Fibroblast of the conjunctiva (primary cell): ENCODE data around the gene MINK1.

Experiments used
- DNase-seq: peaks from one replicate; pipeline ENCODE4 v3.0.0-alpha.2; 2010; ENCODE audit warnings: low read depth

The MINK1 gene

GRCh38 chr17:4872786-4873185 lies 39.6 kb downstream of the MINK1 start:
- no peak for DNase-seq

GRCh38 chr17:4877089-4877488 lies 43.9 kb downstream of the MINK1 start:
- DNase-seq: no peak

GRCh38 chr17:4879601-4880000 lies 46.5 kb downstream of the MINK1 start:
- DNase-seq: no peak

- DNase-seq: no peak
Observed at GRCh38 chr17:4880857-4881256, 47.7 kb downstream of the MINK1 start.

DNA sequence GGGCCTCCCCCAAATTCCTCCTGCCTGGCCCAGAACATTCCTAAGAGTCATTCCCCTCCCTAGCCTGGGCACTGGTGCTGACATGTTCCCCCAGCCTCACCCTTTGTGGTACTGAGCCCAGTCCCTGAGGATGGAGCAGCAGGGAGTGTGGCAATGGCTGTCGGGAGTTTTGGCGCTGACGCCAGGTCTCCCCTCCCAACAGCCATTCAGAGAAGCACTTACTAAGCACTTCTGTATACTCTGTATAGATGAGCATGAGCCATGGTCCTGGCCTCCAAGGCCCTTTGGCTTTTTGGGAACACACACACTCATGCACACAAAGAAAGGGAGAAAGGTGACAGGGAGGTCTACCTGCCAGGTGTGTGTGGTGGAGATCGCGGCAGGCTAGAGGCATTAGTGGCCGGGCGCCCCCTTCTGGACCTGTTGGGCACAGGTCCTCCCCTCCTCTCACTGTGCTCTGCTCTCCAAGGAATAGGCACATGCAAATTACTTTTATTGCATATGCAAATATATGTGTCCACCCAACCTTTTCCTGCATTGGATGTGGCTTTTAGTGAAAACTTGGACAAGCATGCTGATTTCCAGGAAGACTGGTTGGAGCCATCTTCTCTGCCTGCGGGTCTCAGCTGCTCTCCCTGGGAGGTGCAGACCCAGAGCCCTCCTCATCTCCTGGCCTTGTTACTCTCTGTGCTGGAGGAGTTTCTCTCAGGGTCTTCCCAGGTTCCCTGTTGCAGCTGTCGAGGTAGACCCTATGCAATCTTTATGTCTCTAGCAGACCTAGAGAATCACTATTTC lies 48.8 kb downstream of the MINK1 start:
- DNase-seq: no peak

- DNase-seq: no peak
Observed at GRCh38 chr17:4884489-4884888, 51.3 kb downstream of the MINK1 start.

DNA sequence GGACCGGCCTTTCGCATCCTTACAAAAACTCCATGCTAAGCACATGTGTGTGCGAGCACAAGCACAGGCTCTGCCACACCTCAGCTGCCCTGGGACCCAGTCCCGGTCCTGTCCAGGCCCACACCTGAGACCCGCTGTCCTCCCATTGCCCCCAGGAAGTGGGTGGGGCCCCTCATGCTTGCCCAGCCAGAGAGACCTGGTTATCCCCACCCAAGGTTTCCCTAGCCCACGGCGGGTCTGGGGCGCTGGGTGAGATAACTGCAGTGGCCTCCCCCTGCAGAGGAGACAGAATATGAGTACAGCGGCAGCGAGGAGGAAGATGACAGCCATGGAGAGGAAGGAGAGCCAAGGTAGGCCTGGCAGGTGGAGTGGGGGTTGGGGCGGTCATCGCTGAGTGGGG lies 53.7 kb downstream of the MINK1 start:
- DNase-seq: no peak

GRCh38 chr17:4887581-4887980 lies 54.4 kb downstream of the MINK1 start:
- no peak for DNase-seq

- DNase-seq: no peak
Observed at GRCh38 chr17:4891411-4892410, 58.6 kb downstream of the MINK1 start.

- DNase-seq: no peak
Observed at GRCh38 chr17:4892499-4893221, 59.5 kb downstream of the MINK1 start.

DNA sequence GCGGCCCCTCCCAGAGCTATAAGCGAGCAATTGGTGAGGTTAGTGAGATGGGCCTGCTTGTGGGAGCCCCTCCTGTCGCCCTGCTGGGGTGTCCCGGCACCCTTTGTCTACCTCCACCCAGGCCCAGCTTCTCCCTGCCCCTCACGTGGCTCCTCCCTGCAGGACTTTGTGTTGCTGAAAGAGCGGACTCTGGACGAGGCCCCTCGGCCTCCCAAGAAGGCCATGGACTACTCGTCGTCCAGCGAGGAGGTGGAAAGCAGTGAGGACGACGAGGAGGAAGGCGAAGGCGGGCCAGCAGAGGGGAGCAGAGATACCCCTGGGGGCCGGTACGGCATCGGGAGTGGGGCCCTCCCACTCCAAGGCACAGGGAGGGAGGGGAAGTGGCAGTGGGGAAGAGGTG lies 60.1 kb downstream of the MINK1 start:
- no peak for DNase-seq

DNA sequence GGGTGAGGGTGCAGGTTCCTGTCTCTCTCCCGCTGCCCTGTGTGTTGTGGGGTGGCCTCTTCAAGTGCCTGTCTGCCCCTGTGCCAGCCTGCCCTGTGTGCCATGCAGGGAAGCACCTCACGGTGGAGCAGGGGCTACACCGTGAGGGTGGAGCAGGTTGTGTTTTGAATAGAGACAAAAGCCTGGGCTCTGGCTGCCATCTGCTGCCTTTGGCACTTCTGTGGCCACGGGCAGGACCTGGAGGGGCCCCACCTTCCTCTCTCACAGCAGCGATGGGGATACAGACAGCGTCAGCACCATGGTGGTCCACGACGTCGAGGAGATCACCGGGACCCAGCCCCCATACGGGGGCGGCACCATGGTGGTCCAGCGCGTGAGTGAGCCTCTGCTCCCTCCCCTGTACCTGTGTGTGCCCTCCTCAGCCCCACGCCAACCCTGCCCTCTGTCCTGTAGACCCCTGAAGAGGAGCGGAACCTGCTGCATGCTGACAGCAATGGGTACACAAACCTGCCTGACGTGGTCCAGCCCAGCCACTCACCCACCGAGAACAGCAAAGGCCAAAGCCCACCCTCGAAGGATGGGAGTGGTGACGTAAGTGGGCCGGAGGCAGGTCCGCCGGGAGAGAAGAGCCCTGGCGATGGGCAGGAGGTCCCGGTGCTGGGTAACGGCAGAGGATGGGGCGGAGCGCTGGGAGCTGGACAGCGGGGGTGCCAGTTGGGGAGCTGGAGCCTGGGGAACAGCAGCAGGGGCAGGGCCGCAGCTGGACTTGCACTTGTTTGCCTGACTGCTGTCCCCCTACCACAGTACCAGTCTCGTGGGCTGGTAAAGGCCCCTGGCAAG lies 60.8 kb downstream of the MINK1 start:
- DNase-seq: no peak

DNA sequence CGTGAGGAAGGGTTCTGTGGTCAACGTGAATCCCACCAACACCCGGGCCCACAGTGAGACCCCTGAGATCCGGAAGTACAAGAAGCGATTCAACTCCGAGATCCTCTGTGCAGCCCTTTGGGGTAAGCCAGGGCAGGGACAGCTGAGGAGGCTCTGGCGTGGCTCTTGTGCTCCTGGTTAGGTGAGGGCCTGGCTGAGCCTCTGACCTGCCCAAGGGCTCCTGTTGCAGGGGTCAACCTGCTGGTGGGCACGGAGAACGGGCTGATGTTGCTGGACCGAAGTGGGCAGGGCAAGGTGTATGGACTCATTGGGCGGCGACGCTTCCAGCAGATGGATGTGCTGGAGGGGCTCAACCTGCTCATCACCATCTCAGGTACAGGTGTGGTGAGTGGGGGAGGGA lies 62.0 kb downstream of the MINK1 start:
- no peak for DNase-seq

DNA sequence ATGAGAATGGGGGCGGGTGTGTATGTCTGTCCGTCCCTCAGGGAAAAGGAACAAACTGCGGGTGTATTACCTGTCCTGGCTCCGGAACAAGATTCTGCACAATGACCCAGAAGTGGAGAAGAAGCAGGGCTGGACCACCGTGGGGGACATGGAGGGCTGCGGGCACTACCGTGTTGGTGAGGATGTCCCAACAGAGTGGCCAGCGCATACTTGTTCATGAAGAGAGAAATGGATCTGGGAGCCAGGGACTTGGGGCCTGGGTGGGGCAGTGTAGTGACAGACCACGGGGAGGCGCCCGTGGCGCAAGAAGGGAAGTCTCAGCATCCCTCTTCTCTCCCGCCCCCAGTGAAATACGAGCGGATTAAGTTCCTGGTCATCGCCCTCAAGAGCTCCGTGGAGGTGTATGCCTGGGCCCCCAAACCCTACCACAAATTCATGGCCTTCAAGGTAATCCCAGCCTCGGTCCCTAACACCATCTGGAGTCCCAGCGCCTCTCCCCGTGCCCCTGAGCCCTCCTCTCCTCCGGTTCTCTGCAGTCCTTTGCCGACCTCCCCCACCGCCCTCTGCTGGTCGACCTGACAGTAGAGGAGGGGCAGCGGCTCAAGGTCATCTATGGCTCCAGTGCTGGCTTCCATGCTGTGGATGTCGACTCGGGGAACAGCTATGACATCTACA lies 62.7 kb downstream of the MINK1 start:
- no peak for DNase-seq

- DNase-seq: no peak
Observed at GRCh38 chr17:4896332-4897197, 63.4 kb downstream of the MINK1 start.

GRCh38 chr17:4897198-4897687 lies 64.1 kb downstream of the MINK1 start:
- no peak for DNase-seq

DNA sequence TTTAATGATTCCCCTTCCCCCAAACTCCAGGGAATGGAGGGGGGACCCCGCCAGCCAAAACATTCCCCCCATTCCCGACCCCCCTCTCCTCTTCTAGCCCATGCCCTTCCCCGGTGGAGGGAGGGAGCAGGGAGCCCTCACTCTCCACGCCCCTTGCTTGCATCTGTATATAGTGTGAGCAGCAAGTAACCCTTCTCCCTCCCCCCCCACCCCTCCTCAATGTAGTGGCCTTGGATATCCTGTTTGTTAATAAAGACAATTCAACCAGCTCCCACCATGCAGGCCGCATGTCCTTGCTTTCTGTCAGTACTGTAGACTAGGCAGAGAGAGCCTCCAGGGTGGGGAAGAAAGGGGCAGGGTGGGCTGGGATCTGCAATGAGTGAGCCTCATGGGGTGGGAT lies 64.6 kb downstream of the MINK1 start:
- no peak for DNase-seq

GRCh38 chr17:4898351-4898750 lies 65.2 kb downstream of the MINK1 start:
- no peak for DNase-seq

DNA sequence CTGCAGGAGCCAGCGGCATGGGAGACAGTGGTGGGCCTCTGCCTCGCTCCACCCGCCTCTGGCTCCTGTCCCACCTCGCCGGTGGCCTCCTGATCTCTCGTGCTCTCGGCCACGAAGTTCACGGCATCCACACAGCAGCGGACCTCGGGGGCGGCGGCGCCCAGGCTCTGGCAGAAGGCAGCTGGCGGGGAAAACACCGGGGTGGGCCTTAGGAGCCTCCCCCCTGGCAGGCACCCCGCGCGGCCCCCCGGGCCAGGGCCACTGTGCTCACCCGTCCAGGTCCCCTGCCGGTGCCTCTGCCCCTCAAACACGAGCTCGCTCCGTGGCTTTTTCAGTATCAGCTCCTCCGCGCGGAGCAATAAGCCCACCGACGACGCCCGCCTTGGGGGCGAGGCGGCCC lies 65.8 kb downstream of the MINK1 start:
- DNase-seq: no peak
